Left cardiac atrium (tissue), 4 donors: ENCODE measurements around the gene MRM2. TPM values are rescaled to one million over a fixed set of nuclear protein-coding genes. Genes with fewer than 3 reads are reported as not detected.
"Not testable (repeated sequence)": the region's sequence is repeated elsewhere in the genome, so short reads cannot be mapped to it uniquely, and the experiment has no call there.

ENCODE experiments used
- ATAC-seq, 2 donors: fragments of 200-7000 bp; cut with Tn5 transposase; one replicate each; pipeline ENCODE4 v1.9.1; 2020; ENCODE audit warnings: mild to moderate bottlenecking in 2 of 2, moderate library complexity in 2 of 2
- DNase-seq: peaks from one replicate; pipeline ENCODE4 v3.0.0-alpha.2; 2020
- intact Hi-C, 2 donors: fragments of 100-400 bp; cut with DNase I; formaldehyde crosslinking; loops; one replicate each; pipeline versions ENCODE4 v1.14.1 to v1.15.1; 2022 to 2023
- total RNA-seq, 2 donors: library from RNA; stranded (reverse); fragmentation: NEBNext Ultra II Directional; extraction: Animal tissue kit (Norgen Biotek cat#: 25700); gene quantifications; one replicate each; pipeline ENCODE4 v1.2.1, GENCODE V29; 2021
- donor health status: DM: no; HTN: yes; CAD: no.
- donor health status: DM: no; HTN: yes; CAD: no; lungs with severe emphysema.
- donor health status: DM: yes; HTN: yes; CAD: no.
- donor health status: Dilated cardiomyopathy.

MRM2 gene
- total RNA-seq, 2 donors from 2014 or later = 18.9 TPM

DNA sequence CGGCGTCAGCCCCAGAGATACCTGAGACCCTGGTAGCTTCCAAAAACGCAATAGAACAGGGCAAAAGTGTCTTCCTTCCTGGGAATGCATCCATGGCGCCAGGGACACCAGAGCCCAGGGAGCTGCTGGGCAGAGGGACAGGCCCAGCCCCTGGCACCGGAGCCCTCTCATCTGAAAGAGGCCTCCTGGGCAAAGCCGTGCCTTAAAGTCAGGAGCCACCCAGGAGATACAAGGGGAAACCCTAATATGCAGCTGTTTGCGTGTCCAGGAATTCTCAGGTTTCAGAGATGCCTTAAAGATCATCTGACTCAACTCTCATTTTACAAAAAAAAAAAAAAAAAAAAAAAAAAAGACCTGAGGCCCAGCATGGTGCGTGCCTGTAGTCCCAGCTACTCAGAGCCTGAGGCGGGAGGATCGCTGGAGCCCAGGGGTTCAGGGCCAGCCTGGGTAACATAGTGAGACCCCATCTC is 28.0 kb upstream of the MRM2 start:
- ATAC-seq (no peak), DNase-seq (no peak)

DNA sequence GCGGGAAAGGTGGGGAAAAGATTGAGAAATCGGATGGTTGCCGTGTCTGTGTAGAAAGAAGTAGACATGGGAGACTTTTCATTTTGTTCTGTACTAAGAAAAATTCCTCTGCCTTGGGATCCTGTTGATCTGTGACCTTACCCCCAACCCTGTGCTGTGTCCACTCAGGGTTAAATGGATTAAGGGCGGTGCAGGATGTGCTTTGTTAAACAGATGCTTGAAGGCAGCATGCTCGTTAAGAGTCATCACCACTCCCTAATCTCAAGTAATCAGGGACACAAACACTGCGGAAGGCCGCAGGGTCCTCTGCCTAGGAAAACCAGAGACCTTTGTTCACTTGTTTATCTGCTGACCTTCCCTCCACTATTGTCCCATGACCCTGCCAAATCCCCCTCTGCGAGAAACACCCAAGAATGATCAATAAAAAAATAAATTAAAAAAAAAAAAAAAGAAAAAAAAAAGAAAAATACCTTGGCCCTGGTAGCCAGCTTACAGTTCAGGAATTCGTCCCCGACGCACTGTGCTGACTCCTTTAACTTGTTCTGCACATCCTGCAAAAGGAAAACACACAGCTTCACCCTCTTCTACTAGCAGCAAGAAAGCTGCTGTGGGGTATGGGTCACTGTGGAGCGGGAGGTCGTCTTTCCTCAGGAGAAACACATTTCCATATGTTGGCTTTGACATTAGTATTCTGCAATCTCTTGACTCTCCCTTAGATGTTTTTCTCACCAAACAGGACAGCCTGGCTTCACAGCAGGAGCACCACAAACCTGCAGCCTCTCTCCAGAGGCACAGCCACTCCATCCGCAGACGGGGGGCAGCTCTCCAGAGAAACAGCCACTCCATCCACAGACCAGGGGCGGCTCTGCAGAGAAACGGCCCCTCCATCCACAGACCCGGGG is 27.3 kb upstream of the MRM2 start:
- DNase-seq, ATAC-seq, intact Hi-C loops: not testable (repeated sequence)

More for the DNA sequence above, 28.0 kb upstream of the MRM2 start:
- intact Hi-C loops = no loop called here

DNA sequence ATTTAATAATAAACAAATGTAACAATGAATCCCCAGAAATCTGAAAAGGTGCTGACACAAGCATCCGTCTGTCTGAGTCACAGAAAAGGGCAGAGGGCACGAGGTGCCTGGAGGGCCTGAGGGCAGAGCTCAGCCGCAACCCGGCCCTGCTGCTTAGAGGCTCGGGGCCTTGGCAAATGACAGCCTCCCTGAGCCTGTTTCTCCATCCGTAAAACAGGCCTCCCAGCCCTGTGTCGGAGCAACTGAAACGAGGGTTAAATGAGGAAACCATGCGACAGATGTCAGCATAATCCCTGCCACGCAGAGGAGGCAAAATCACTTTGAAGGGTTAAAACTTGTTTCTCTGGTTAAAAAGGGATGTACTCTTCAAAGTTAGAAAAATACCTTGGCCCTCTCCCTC is 24.9 kb upstream of the MRM2 start:
- DNase-seq = no peak
- no peak for ATAC-seq
- intact Hi-C loops = no loop called here

DNA sequence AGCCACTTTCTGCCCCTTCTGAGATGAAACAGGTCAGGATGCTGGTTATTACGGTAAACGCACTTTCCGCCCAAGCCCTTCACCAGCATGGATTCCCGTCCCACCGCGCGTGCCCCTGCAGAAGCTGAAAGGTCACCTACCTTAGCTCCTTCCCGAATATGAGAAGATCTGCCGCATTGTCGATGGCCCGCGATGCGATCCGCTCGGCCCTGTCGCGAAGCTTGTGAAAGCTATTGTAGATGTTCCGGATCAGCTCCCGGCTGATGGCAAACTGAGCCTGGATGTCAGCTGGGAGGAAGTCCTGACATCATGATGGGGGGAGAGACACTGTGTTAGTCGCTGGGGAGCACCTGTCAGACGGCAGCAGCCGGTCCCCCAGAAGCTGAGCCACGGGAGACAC is 22.2 kb upstream of the MRM2 start:
- DNase-seq (no peak), ATAC-seq (no peak)
- intact Hi-C loops = no loop called here

DNA sequence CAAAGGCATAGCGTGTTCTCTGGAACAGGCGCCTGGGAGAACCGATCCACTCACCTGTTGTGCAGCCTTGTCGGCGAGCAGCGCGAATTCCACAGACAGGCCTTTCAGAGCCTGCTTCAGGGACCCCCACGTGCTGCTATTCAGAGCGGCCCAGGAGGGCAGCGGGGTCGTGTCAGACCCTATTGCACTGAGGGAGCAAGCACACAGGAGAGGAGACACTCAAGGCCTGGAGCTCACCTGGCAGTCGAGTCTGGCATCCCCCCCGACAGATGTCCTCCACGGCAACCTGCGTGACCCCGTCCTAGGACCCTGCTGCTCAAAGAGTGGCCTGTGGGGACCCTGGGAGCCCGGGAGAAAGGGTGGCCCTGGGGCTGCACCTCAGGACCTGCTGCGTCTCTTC is 21.2 kb upstream of the MRM2 start:
- DNase-seq = no peak
- intact Hi-C loops = no loop called here
- ATAC-seq = no peak

DNA sequence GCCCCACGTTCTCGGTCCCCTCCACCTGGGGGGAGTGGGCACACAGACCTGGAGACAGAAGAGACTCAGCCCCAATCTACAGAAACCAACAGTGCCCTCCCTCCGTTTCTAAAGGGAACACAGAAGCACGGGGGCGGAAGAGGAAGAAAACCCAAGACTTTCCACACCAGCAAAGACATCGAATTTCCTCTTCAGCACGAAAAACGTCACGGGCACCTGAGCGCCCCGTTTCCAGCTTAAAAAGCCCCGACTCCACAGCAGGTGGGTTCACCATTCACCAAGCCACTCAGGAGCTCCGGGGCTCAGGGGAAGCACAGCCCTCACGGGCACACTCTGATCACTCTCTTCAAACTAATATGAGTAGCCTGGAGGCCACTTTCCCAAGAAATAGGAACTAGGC is 19.6 kb upstream of the MRM2 start:
- intact Hi-C loops = no loop called here
- no peak for ATAC-seq

DNA sequence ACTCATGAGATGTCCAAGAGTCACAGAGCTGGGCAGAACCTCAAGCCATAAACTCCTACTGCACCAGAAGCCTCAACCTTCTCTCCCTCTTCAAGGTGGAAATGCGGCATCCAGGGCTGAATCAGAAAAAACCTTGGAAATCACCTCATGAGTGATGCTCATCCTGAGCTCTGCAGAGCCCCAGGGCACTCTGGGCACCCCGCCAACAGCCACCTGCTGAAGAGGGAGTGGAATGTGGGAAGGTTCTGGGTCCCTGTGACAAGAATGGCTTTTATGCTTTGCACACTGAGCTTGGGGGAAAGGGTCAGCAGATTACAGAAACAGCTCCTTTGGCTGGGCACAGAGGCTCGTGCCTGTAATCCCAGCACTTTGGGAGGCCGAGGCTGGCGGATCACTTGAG is 18.8 kb upstream of the MRM2 start:
- no peak for DNase-seq
- intact Hi-C loops = no loop called here
- ATAC-seq = no peak

More for the DNA sequence above, 19.6 kb upstream of the MRM2 start:
- no peak for DNase-seq

DNA sequence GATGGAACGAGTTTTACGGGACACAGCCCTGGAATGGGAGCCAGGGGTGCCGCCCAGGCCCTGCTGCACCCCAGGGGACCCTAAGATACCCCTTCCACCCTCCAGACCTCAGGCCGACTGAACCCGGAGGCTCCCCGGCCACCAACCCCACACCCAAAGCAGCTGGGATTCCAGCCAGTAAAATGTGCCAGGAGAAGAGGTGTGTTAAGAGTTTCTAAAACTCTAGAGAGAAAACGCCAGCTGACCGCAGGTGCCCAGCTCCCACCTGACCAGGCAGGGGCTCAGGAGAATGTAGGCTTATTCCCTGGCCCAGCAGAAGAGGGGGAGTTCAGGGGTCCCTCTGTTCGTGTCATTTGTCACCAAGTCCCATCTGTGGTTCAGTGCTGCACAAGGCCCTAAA is 17.5 kb upstream of the MRM2 start:
- DNase-seq (no peak), ATAC-seq (no peak)
- intact Hi-C loops = no loop called here

DNA sequence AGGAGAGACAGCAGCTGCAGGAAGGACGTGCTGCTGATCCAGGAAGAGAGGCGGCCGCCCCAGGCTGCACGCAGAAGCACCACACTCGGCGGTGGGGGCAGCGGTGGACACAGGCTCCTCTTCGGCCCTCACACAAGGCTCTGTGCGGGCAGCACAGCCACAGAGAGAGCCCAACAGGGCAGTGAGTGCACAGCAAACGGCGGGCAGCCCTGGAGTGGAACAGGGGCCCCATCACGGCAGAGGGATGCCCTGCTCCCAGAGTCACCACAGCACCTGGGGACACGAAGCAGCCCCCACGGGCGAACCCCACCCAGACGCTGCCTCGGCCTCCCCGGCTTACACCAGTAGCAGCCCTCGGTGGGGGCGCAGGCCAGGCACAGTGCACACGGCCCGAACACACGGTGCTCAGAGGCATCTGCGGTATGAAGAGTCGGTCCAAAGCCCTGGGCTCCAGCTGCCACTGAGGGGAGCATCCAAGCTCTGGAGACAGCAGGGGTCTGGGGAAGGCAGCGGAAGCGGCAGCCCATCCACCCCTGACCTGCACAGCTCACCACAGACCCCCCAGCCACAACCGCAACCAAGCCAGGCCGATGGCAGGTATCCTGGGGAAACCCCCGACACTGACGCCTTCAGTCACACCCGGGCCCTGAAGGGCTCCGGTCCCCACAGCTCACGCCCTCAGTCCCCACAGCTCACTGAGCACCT is 16.8 kb upstream of the MRM2 start:
- intact Hi-C loops = no loop called here
- DNase-seq (no peak), ATAC-seq (no peak)

DNA sequence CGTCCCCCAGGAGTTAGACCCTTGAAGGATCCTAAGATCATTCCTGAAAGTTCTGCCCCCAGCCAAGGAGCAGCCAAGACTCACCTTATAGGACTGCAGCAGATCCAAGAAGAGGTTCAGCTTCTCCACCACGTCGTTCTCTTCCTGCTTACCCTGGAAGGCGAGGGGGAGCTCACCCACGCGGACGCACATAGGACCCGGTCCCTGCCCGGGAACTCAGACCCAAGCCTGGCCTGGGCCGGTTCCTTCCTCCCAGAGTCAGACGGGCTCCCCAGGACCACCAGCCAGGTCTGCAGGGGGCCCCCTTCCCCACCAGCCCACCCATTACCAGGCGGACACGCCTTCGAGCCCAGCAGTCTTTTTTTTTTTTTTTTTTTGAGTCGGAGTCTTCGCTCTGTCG is 15.6 kb upstream of the MRM2 start:
- intact Hi-C loops = no loop called here
- no peak for DNase-seq
- ATAC-seq = no peak

DNA sequence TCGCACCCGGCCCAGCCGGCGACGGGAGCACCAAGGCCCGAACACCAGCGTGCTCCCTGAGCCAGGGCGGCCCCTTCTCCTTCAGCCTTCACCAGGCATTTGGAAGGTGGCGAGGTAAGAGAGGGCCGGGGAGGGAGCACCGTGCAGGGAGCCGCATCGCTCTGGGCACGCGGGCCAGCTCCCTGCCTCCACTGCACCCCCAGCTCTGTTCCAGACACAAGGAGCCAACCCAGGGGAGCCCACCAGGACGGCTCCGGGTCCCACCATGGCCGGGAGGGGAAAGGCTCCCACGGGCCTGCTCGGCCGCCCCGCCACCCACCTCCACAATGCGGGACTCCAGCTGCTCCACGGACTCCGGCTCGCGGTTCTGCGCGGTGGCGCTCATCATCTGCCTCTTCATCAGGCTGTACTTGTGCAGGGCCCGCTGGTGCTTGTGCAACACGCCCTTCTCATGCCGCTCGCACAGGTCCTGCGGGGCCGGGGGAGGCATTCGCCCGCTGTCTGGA is 15.1 kb upstream of the MRM2 start:
- intact Hi-C loops = no loop called here
- ATAC-seq = no peak
- DNase-seq = no peak

DNA sequence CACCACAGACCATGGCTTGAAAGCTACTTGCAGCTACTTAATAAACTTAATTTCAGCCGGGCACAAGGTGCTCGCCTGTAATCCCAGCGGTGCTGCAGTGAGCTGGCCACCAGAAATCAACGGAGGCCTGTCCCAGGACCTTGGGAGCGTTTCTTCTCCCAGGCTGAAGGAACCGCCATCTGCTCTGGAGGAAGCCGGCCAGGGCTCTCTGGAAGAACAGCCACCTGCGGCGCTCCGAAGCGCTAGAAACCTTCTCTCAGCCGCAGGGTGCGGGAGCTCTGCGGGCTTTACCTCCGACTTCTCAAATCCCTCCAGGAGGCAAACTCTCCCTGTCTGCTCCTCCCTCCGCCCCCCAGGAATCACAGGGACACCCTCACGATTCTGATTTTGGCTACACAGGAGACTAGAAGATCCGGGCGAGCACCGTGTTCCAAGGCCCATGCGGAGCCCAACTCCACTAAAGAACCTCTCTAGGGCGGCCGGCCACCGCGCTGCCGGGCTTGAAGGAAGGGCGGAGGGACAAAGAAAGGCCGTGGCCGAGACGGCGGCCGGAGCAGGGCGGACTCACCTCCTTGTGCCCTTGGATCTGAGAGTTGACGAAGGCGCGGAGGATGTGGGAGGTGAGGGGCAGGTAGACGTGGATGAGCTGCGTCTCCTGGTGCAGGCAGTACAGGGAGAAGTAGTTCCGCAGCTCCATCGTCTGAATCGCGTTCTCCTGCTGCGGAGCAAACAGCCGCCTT is 14.5 kb upstream of the MRM2 start:
- intact Hi-C loops = no loop called here
- ATAC-seq (no peak), DNase-seq (no peak)

DNA sequence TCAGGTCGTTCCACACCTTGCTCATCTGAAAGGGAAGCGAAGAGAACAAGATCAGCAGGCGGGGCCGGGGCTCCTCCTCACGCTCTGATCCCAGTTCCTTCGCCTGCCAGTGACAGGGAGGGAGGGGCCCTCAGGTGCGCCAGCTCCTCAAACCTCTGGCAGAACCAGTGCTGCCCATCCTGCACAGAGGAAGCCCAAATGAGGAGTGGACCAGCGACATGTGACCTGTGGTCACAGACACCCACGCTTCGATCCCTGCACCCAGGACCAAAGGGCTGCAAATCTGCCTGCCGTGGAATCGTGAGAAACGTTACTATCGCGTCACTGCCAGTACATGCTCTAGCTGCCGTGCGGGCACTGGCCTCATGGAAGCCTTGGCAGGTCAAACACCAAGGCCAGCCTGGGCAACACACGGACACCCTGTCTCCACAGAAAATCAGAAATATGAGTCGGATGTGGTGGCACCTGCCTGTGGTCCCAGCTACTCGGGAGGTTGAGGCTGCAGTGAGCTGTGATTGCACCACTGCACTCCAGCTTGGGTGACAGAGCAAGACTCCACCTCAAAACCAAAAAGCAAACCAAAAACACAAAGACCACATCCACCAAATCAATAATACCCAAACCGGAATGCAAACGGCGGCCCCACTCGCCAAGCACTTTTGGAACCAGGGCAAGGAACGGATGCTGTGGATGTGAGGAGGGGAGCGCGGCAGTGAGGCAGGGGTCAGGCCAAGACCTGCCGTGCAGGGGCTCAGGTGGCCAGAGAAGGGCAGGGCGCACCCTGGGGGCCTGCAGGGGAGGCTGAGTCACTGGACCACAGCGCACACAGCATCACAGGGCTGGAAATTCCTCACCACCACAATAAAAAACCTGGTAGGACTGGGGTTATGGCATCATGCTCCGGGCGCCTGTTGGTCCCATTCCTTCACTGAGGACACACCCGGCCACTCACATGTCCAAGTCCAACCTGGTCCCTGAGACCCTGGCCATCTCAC is 13.4 kb upstream of the MRM2 start:
- DNase-seq (no peak), ATAC-seq (no peak)
- intact Hi-C loops = no loop called here

DNA sequence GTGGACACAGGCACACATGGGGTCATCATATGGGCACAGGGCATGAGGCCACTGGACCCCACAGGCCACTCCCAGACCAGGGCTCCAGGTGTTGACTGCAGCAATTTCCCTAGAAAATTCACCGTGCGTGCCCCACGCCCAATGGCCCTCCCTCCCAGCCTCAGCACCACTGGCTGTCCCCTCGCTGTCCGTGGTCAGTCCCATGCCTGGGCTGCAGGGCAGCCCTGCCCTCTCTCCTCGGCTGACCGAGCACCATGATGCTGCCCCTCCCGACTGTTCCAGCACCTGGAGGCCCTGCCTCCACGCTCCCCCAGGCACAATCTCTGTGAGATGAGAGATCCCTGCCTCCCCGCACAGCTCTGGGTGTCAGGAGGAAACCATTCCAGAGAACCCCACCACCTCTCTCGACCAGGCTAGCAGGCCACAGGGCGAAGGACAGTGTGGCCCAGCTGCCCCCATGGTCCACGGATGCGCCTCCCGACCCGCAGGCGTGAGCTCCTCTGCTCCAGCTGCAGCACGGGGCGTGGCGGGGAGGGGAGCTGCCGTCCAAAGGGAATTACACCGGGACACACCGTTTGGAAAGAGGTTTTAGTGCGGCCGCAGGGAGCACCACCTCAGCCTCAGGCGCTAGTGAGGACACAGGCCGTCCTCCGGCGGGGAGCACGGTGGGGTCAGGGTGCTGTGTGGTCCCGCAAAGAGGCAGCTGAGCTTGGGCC is 12.6 kb upstream of the MRM2 start:
- ATAC-seq (no peak), DNase-seq (no peak)
- intact Hi-C loops = no loop called here

DNA sequence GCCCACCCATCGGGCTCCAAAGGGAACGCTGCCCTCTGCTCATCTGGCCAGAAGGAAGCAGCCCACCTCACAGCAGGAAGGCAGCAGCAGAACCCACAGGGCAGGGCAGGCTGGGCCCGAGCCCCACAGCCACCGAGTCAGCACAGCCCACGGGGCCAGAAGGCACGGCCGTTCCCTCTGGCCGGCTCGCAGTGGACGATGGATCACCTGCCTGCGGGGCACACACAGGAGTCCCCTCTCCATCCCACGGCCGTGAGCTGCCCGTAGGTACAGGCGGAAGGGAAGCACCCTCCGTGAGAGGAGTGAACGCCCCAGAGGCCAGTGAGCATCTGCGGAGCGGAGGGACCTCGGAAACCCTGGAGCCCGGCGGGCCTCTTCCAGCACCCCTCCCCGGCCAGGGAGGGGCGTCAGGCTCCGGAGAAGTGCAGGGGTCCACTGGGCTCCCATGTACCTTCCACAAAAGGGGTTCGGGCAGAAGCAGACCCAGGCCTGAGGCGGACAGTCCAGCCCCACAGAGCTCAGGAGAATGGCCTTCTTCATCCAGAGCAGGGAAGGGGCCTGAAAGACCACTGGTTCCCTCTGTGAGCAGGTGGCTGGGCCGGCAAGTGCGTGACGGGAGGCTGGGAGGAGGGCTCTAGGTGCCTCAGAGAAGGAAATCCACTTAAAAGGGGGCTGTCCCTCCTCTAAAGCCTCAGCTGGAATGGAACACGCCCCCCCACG is 11.7 kb upstream of the MRM2 start:
- intact Hi-C loops = no loop called here
- DNase-seq (no peak), ATAC-seq (no peak)

DNA sequence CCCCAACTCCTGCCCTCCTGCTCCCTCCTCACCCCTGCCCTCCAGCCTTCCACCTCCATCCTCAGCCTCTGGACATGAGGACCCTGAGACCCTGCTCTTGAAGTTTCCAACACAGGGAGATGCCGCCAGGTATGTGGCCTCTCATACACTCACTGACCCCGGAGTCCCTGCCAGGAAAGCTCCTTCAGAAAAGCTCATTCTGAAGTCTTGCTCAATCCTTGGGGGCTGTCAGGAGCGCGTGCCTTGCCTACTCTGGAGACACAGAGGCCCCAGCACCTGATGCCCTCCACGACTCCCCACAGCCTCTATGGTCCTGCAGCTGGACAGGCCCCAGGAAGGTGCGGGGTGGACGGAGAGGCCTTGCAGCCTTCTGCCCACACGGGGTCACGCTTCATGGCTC is 11.0 kb upstream of the MRM2 start:
- ATAC-seq = no peak
- intact Hi-C loops = no loop called here
- DNase-seq = no peak
